DOHH2 (cell line): ENCODE results near the gene SPOCK1.

Experiments used
- H3F3A ChIP-seq: fragments of 200-600 bp; sonication (generic), shearing (Covaris generic); 2 replicates; pipeline ENCODE4 v1.6.0; 2016; ENCODE audit warnings: antibody characterized with exemption, mild to moderate bottlenecking; ENCODE audit not compliant: control insufficient read depth, insufficient read depth
- H3K27ac ChIP-seq: fragments of 200-600 bp; sonication (generic); 2 replicates; pipeline ENCODE4 v1.5.1; 2014; ENCODE audit warnings: low read depth, mild to moderate bottlenecking, low read length, moderate library complexity
- H3K27me3 ChIP-seq: fragments of 200-600 bp; sonication (generic); 2 replicates; pipeline ENCODE4 v1.6.1; 2014; ENCODE audit warnings: mild to moderate bottlenecking, low read length, mixed read lengths; ENCODE audit not compliant: control insufficient read depth
- H3K36me3 ChIP-seq: fragments of 200-600 bp; sonication (generic); 2 replicates; pipeline ENCODE4 v1.6.1; 2014; ENCODE audit warnings: mild to moderate bottlenecking, low read length, moderate library complexity, mixed read lengths; ENCODE audit not compliant: control insufficient read depth
- H3K4me1 ChIP-seq: fragments of 200-600 bp; sonication (generic); 2 replicates; pipeline ENCODE4 v1.6.1; 2014; ENCODE audit warnings: mild to moderate bottlenecking, low read length, mixed read lengths; ENCODE audit not compliant: control insufficient read depth
- H3K4me2 ChIP-seq: fragments of 200-600 bp; sonication (generic); 2 replicates; pipeline ENCODE4 v1.6.0; 2014; ENCODE audit warnings: mild to moderate bottlenecking, low read length, moderate library complexity
- H3K4me3 ChIP-seq: fragments of 200-600 bp; sonication (generic); 2 replicates; pipeline ENCODE4 v1.5.1; 2014; ENCODE audit warnings: mild to moderate bottlenecking, low read length, mixed read lengths
- H3K79me2 ChIP-seq: fragments of 200-600 bp; sonication (generic); 2 replicates; pipeline ENCODE4 v1.6.1; 2014; ENCODE audit warnings: mild to moderate bottlenecking, low read length, mixed read lengths; ENCODE audit not compliant: control insufficient read depth
- H3K9me2 ChIP-seq: fragments of 200-600 bp; sonication (generic); replicated peaks from 2 replicates; pipeline ENCODE4 v1.6.1; 2014; ENCODE audit warnings: mild to moderate bottlenecking, low read length, mixed read lengths; ENCODE audit not compliant: control insufficient read depth
- H3K9me3 ChIP-seq: fragments of 200-600 bp; sonication (generic); 2 replicates; pipeline ENCODE4 v1.6.1; 2014; ENCODE audit warnings: antibody characterized with exemption, low read length, mixed read lengths; ENCODE audit not compliant: control insufficient read depth, insufficient read depth
- H4K20me1 ChIP-seq: fragments of 200-600 bp; sonication (generic); 2 replicates; pipeline ENCODE4 v1.6.0; 2014; ENCODE audit warnings: low read depth, mild to moderate bottlenecking, antibody characterized with exemption, low read length, moderate library complexity; ENCODE audit not compliant: control insufficient read depth, insufficient read depth
- EZH2phosphoT487 ChIP-seq: fragments of 200-600 bp; sonication (generic); IDR thresholded peaks from 2 replicates; pipeline ENCODE4 v1.6.1; 2017; ENCODE audit warnings: borderline replicate concordance, mild to moderate bottlenecking, antibody characterized with exemption, low read length, moderate library complexity, mixed read lengths
- TF ChIP-seq, protein P1 (sequence below): fragments of 200-600 bp; sonication (generic); IDR thresholded peaks from one replicate; pipeline ENCODE4 v1.5.1; 2014; ENCODE audit warnings: antibody characterized with exemption, mild to moderate bottlenecking, low read depth, low read length; ENCODE audit not compliant: poor library complexity, severe bottlenecking

The SPOCK1 gene

GRCh38 chr5:137190441-137190840 lies 308.7 kb downstream of the SPOCK1 start:
- Histone ChIP-seq H3K9me3 (no peaks in the 10 kb centered on the region), H3K4me1 (no peaks in the 10 kb centered on the region), H3K4me3 (no peak overlapping the region), H4K20me1 (no peaks in the 10 kb centered on the region), H3K36me3 (no peaks in the 10 kb centered on the region), H3K27ac (no peak overlapping the region), H3F3A (no peaks in the 10 kb centered on the region), H3K27me3 (no peaks in the 10 kb centered on the region), H3K9me2 (no peaks in the 10 kb centered on the region), H3K4me2 (no peak overlapping the region), H3K79me2 (no peaks in the 10 kb centered on the region)
- TF ChIP-seq EZH2phosphoT487: no peak
- TF ChIP-seq, protein P1, sequence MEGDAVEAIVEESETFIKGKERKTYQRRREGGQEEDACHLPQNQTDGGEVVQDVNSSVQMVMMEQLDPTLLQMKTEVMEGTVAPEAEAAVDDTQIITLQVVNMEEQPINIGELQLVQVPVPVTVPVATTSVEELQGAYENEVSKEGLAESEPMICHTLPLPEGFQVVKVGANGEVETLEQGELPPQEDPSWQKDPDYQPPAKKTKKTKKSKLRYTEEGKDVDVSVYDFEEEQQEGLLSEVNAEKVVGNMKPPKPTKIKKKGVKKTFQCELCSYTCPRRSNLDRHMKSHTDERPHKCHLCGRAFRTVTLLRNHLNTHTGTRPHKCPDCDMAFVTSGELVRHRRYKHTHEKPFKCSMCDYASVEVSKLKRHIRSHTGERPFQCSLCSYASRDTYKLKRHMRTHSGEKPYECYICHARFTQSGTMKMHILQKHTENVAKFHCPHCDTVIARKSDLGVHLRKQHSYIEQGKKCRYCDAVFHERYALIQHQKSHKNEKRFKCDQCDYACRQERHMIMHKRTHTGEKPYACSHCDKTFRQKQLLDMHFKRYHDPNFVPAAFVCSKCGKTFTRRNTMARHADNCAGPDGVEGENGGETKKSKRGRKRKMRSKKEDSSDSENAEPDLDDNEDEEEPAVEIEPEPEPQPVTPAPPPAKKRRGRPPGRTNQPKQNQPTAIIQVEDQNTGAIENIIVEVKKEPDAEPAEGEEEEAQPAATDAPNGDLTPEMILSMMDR: no peak

- no peak overlapping the region for H3K27ac ChIP-seq
- H3K4me2 ChIP-seq: no peak overlapping the region
- H3F3A ChIP-seq: no peaks in the 10 kb centered on the region
- TF ChIP-seq EZH2phosphoT487: no peak
- TF ChIP-seq, protein P1: no peak
- no peaks in the 10 kb centered on the region for H3K4me1 ChIP-seq
- H3K79me2 ChIP-seq: no peaks in the 10 kb centered on the region
- H3K9me3 ChIP-seq: no peaks in the 10 kb centered on the region
- no peaks in the 10 kb centered on the region for H4K20me1 ChIP-seq
- H3K4me3 ChIP-seq: no peak overlapping the region
- no peaks in the 10 kb centered on the region for H3K27me3 ChIP-seq
- H3K36me3 ChIP-seq: no peaks in the 10 kb centered on the region
- no peaks in the 10 kb centered on the region for H3K9me2 ChIP-seq
Observed at GRCh38 chr5:137190031-137190430, 309.1 kb downstream of the SPOCK1 start.

DNA sequence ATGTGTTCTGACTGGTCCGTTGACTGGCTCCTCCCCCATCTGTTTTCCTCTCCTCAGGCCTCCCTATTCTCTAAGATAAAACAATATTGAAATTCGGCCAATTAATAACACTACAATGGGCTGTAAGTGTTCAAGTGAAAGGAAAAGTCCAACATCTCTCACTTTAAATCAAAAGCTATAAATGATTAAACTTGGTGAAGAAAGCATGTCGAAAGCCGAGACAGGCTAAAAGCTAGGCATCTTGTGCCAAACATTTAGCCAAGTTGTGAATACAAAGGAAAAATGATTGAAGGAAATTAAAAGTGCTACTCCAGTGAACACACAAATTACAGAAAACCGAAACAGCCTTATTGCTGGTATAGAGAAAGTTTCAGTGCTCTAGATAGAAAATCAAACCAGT lies 310.6 kb downstream of the SPOCK1 start:
- H3K9me3 ChIP-seq: no peaks in the 10 kb centered on the region
- no peak overlapping the region for H3K4me2 ChIP-seq
- TF ChIP-seq, protein P1: no peak
- TF ChIP-seq EZH2phosphoT487: no peak
- no peaks in the 10 kb centered on the region for H3K27me3 ChIP-seq
- H3K79me2 ChIP-seq: no peaks in the 10 kb centered on the region
- H3K27ac ChIP-seq: no peak overlapping the region
- no peaks in the 10 kb centered on the region for H4K20me1 ChIP-seq
- no peaks in the 10 kb centered on the region for H3K36me3 ChIP-seq
- H3K4me3 ChIP-seq: no peak overlapping the region
- no peaks in the 10 kb centered on the region for H3K9me2 ChIP-seq
- no peaks in the 10 kb centered on the region for H3K4me1 ChIP-seq
- no peaks in the 10 kb centered on the region for H3F3A ChIP-seq
